Left renal cortex interstitium (tissue), 4 donors: ENCODE measurements around the gene ATP5F1B. TPM values are rescaled to one million over a fixed set of nuclear protein-coding genes. Genes with fewer than 3 reads are reported as not detected.
"Not testable (repeated sequence)": the region's sequence is repeated elsewhere in the genome, so short reads cannot be mapped to it uniquely, and the experiment has no call there.

Source experiments
- DNase-seq, 4 donors: peaks; one replicate each; pipeline ENCODE4 v3.0.0-alpha.2; 2013; ENCODE audit warnings: low read depth in 4 of 4, low spot score in 2 of 4, missing footprints in 1 of 4
- polyA plus RNA-seq, 4 donors: library from polyadenylated mRNA; unstranded; fragments of 120-200 nt; gene quantifications; one replicate each; pipeline ENCODE4 v1.2.1, GENCODE V29; 2013; ENCODE audit not compliant: insufficient read length in 4 of 4

Gene ATP5F1B
- polyA plus RNA-seq, 4 donors, result 822 to 1,339 (median 1,003) TPM

- not testable (repeated sequence) for DNase-seq
Observed at GRCh38 chr12:56653781-56654180, 8.0 kb upstream of the ATP5F1B start.

GRCh38 chr12:56648023-56648422 lies 2.2 kb upstream of the ATP5F1B start:
- not testable (repeated sequence) for DNase-seq

GRCh38 chr12:56645201-56645716 lies 525 bp downstream of the ATP5F1B start:
- DNase-seq, result no peak

GRCh38 chr12:56644654-56645053 lies 1.1 kb downstream of the ATP5F1B start:
- DNase-seq, result no peak

- DNase-seq, result no peak
Observed at GRCh38 chr12:56641219-56641618, 4.6 kb downstream of the ATP5F1B start.

- DNase-seq, result no peak
Observed at GRCh38 chr12:56637621-56638020, 8.2 kb downstream of the ATP5F1B start.

GRCh38 chr12:56636675-56637540 lies 8.9 kb downstream of the ATP5F1B start:
- peak; percentile 96 to 98 (median 96) for DNase-seq

GRCh38 chr12:56635806-56636674 lies 9.7 kb downstream of the ATP5F1B start:
- no peak for DNase-seq

GRCh38 chr12:56634837-56635791 lies 10.7 kb downstream of the ATP5F1B start:
- DNase-seq, result no peak

- DNase-seq, result no peak
Observed at GRCh38 chr12:56634242-56634836, 11.4 kb downstream of the ATP5F1B start.

GRCh38 chr12:56633468-56634241 lies 12.1 kb downstream of the ATP5F1B start:
- no peak for DNase-seq

GRCh38 chr12:56632701-56633467 lies 12.9 kb downstream of the ATP5F1B start:
- DNase-seq, result no peak

- DNase-seq, result no peak
Observed at GRCh38 chr12:56631790-56632700, 13.7 kb downstream of the ATP5F1B start.

- no peak for DNase-seq
Observed at GRCh38 chr12:56630180-56630632, 15.6 kb downstream of the ATP5F1B start, which contains the start of gene BAZ2A. Gene BAZ2A, minus strand, starts transcription at chr12:56630326. Its CDS starts 12,796 bp downstream, at chr12:56617530.

- DNase-seq, result no peak
Observed at GRCh38 chr12:56629459-56630179, 16.2 kb downstream of the ATP5F1B start.
